Thyroid gland (tissue), 4 donors: Measurements from ENCODE around the gene SPAAR.

ENCODE experiments used
- CTCF ChIP-seq, 6 experiments: fragments of 200-600 bp in 3 of 6; fragments of 450-650 bp in 3 of 6; sonication (generic) in 3 of 6; IDR thresholded peaks; one replicate each; pipeline ENCODE4 v1.5.1; 2016 to 2019; ENCODE audit warnings: antibody characterized with exemption in 6 of 6, mild to moderate bottlenecking in 2 of 6, inconsistent platforms in 1 of 6, moderate library complexity in 1 of 6
- POLR2A ChIP-seq, 2 donors: fragments of 450-650 bp; IDR thresholded peaks; one replicate each; pipeline ENCODE4 v1.6.1; 2017; ENCODE audit warnings: antibody characterized with exemption in 2 of 2, mild to moderate bottlenecking in 2 of 2, moderate library complexity in 1 of 2

GRCh38 chr9:35929453-35929718 is 20.1 kb downstream of the SPAAR start:
- TF ChIP-seq CTCF (IDR thresholded peaks at IDR 0.05) (no peak), POLR2A (IDR thresholded peaks at IDR 0.05) (no peak)
